Mucosa of descending colon (tissue), 3 donors: ENCODE data around the gene NKD2. TPM values are rescaled to one million over a fixed set of nuclear protein-coding genes. Genes with fewer than 3 reads are reported as not detected.
"Not testable (repeated sequence)": the region's sequence is repeated elsewhere in the genome, so short reads cannot be mapped to it uniquely, and the experiment has no call there.

Experiments used
- ATAC-seq: fragments of 200-7000 bp; cut with Tn5 transposase; one replicate; pipeline ENCODE4 v1.9.1; 2020; ENCODE audit warnings: mild to moderate bottlenecking, moderate library complexity
- DNase-seq, 3 donors: peaks; one replicate each; pipeline ENCODE4 v3.0.0-alpha.2; 2020
- H3K36me3 ChIP-seq: fragments of 200-600 bp; one replicate; pipeline ENCODE4 v1.8.0; 2021; ENCODE audit warnings: low read depth, mild to moderate bottlenecking
- H3K4me1 ChIP-seq: fragments of 200-600 bp; one replicate; pipeline ENCODE4 v1.8.0; 2021; ENCODE audit warnings: low read depth, mild to moderate bottlenecking
- H3K4me3 ChIP-seq: fragments of 200-600 bp; one replicate; pipeline ENCODE4 v1.8.0; 2021; ENCODE audit warnings: mild to moderate bottlenecking
- H3K9me3 ChIP-seq: fragments of 200-600 bp; one replicate; pipeline ENCODE4 v1.8.0; 2021; ENCODE audit warnings: mild to moderate bottlenecking
- intact Hi-C, 2 donors: fragments of 100-400 bp; cut with DNase I in 1 of 2; cut with micrococcal nuclease in 1 of 2; formaldehyde crosslinking; loops; one replicate each; pipeline versions ENCODE4 v1.11.0 to v1.11.1; 2022; cut with DNase I, micrococcal nuclease
- total RNA-seq, 3 donors: library from RNA; stranded (reverse); fragmentation: NEBNext Ultra II Directional in 2 of 3; extraction: Animal tissue kit (Norgen Biotek cat#: 25700) in 2 of 3; gene quantifications; one replicate each; pipeline versions ENCODE4 v1.2.1 to v1.2.4, GENCODE V29; 2021 to 2023
- TF ChIP-seq, protein P1 (sequence below): fragments of 200-600 bp; IDR thresholded peaks from one replicate; pipeline ENCODE4 v1.8.0; 2022; ENCODE audit warnings: antibody characterized with exemption, mild to moderate bottlenecking
- donor health status: DM: no; HTN: no; CAD: no; lungs with moderate emphysema.
- donor health status: DM: no; HTN: no; CAD: no.
- donor health status: DM: no; HTN: yes; CAD: no.

NKD2 gene
- total RNA-seq, 3 donors from 2014 or later = 0.93 to 3.7 (median 2.1) TPM

DNA sequence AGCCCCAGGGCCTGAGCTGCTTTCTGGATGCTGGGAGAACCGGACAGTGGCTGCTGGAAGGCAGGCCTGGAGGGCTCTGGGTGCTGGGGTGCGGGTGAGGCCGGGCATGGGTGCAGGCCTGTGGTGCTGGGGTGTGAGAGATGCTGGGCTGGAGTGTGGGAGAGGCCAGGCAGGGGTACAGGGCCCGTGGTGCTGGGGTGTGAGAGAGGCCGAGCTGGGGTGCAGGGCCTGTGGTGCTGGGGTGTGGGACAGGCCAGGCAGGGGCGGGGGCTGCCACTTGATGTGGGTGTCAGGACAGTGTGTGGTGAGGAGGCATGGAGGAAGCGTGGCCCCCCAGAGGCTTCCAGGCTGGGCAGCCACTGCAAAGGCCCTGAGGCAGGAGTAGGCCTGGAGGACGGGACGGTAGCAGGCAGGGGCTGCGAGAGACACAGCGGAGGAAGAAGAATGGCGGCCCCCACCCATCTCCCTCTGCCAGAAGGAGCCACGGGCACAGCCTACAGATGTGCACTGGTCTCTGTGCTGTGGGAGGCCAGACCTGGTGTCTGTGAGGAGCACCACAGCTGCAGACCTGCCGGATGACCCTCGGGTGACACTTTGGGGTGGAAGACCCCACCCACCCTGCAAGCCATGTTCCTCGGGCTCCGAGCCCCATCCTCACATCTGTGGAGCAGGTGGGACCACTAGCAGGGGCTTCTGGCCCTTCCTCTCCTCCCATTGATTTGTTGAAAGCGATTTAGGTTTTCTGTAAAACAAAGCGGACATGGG lies 9.3 kb downstream of the NKD2 start:
- no peaks in the 10 kb centered on the region for H3K4me1 ChIP-seq
- TF ChIP-seq, protein P1, sequence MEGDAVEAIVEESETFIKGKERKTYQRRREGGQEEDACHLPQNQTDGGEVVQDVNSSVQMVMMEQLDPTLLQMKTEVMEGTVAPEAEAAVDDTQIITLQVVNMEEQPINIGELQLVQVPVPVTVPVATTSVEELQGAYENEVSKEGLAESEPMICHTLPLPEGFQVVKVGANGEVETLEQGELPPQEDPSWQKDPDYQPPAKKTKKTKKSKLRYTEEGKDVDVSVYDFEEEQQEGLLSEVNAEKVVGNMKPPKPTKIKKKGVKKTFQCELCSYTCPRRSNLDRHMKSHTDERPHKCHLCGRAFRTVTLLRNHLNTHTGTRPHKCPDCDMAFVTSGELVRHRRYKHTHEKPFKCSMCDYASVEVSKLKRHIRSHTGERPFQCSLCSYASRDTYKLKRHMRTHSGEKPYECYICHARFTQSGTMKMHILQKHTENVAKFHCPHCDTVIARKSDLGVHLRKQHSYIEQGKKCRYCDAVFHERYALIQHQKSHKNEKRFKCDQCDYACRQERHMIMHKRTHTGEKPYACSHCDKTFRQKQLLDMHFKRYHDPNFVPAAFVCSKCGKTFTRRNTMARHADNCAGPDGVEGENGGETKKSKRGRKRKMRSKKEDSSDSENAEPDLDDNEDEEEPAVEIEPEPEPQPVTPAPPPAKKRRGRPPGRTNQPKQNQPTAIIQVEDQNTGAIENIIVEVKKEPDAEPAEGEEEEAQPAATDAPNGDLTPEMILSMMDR = no peak
- H3K4me3 ChIP-seq = no peak overlapping the region
- no peaks in the 10 kb centered on the region for H3K36me3 ChIP-seq
- H3K9me3 ChIP-seq = no peaks in the 10 kb centered on the region
- DNase-seq = peak in 1 of 3 donors; percentile 38
- ATAC-seq = no peak
- intact Hi-C loops = no loop called here

DNA sequence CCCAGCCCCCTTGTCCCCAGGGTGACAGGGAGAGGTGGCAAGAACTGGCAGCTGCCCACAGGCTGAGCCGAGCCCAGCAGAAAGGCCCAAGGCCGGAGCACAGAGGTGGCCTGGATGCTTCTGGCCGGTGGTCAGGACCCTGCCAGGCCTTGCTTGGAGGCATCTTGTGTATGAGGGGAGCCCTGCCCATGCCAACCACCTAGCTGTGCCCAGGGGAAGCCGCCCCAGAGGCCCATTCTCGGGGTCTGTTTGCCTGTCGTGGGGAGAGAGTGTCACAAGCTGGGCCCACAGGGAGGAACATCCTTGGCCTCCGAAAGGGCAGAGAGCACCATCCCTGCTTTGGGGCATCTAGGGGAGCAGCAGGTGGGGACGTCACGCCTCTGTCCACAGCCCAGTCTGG lies 10.0 kb downstream of the NKD2 start:
- no peaks in the 10 kb centered on the region for H3K9me3 ChIP-seq
- H3K4me1 ChIP-seq = no peaks in the 10 kb centered on the region
- DNase-seq (peak in 1 of 3 donors; percentile 31), ATAC-seq (no peak)
- TF ChIP-seq, protein P1 = no peak
- no peaks in the 10 kb centered on the region for H3K36me3 ChIP-seq
- H3K4me3 ChIP-seq = no peak overlapping the region
- intact Hi-C loops = no loop called here

DNA sequence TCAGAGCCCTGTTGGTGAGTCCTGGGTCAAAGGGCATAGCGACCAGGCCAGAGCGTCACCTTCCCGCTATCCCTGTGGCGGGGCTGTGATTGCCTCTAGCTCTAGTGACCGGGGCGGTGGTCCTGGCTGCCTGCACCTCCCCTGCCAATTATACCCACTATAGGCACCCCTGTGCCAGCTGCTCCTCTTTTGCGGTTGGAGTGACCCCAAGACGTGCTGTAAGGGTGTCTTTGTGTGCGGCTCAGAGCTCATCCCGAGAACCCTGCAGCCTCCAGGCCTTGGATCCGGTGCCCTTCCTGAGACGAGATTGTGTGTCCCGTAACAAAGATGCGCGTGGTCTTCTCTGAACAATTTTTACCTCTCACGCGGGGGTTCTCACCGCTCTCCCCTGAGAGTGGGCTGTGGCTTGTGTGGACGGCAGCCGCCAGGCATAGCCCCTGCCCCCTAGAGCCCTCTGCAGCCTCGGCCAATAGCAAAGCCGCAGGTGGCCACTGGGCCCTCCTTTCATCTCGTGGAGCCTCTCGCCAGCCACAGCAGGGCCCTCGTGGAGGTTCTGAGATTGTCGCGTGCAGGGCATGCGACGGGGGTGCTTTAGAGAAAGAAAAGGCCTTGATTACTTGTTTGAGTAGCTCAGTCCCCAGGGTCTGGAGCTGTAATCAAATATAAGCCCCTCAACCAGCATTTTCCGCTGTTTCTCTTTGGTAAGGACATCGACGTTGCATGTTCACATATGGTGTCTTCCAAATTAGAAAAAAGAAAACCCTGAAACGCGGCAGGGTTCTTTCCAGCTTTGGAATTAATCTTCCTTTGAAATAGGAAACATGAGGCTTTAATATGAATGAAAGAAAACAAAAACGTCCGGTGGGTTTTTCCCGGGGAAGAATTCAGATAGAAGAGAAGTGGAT lies 10.7 kb downstream of the NKD2 start:
- ATAC-seq = no peak
- Histone ChIP-seq H3K9me3 (no peaks in the 10 kb centered on the region), H3K36me3 (no peaks in the 10 kb centered on the region), H3K4me3 (no peak overlapping the region), H3K4me1 (no peaks in the 10 kb centered on the region)
- intact Hi-C loops = no loop called here
- TF ChIP-seq, protein P1 = no peak
- peak in 1 of 3 donors; percentile 22 for DNase-seq

DNA sequence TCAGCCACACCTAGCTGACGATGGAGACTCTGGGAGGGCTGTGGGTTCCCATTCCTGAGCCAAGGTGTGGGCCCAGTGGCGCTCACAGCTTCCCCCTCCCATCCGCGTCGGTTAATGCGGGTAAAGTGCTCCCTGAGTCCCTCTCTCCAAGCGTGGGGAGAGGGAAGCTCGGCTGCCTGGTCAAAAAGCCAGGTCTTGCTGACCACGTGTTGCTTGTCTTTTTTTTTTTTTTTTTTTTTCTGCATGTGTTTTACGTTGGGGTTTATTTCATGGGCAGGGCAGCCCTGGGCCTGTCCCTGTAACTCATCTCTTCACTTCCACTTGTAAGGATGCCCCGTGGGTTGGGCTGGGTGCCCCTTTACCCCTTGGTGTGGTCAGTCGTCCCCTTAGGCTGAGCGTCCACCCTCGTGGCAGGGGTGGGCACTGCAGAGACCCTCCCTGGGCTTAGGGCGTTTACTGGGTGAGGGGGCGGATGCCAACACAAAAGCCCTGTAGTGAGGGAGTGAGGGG lies 11.9 kb downstream of the NKD2 start:
- Histone ChIP-seq H3K36me3 (no peaks in the 10 kb centered on the region), H3K4me1 (no peaks in the 10 kb centered on the region), H3K4me3 (no peak overlapping the region), H3K9me3 (no peaks in the 10 kb centered on the region)
- intact Hi-C loops = no loop called here
- TF ChIP-seq, protein P1 = no peak
- ATAC-seq = no peak
- no peak for DNase-seq

DNA sequence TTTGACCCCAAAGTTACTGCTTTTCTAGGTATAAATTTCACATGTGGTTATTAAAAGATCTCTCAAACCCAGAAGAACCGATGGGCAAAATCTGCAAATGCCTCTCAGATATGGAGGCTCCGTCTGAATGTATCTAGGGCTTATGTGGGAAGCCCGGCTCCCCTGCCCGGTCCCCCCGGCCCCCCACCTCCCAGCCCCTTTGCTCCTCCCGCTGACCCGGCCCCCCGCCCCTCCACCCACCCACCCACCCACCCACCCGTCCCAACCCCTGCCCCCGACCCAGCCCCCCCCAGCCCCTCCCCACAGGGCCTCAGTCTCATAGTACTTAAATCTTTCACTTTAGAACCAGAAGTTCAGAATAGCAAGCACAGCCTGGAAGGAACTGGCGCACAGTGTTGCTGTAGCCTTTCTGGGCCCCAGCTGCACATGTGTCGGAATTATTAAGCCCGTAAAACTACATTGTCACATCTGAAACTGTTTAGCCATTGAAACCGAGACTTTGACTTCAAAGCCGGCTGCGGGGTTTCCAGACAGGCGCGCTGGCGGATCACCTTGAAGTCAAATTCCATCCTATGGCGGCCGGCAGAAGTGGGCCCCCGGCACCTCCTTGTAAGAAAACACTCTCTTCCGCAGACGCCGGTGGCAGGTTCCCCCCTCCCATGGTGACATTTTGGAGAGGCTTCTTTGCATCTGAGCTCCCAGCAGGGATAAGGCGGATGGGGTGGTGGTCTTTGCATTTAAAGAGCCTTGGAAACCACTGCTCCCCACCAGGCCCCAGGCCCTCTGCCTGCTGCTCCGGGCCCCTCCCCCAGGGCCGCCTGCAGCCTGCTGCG lies 12.8 kb downstream of the NKD2 start:
- H3K36me3 ChIP-seq = no peaks in the 10 kb centered on the region
- no peak overlapping the region for H3K4me3 ChIP-seq
- ATAC-seq (peak; percentile 18), DNase-seq (peak in 2 of 3 donors; percentile 17 to 41)
- TF ChIP-seq, protein P1 = no peak
- intact Hi-C loops = no loop called here
- H3K9me3 ChIP-seq = no peaks in the 10 kb centered on the region
- no peaks in the 10 kb centered on the region for H3K4me1 ChIP-seq

DNA sequence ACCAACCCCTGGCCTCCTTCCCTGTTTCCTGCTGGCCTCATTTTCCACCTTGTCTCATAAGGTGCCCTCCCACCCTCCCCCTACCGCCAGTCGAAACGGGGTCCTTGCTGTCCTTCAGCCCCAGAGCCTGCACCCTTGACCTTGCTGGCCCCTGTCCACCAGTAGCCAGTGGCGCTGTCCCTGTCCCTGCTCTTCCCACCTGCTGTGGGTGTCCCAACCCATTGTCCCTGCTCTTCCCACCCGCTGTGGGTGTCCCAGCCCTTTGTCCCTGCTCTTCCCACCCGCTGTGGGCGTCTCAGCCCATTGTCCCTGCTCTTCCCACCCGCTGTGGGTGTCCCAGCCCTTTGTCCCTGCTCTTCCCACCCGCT lies 13.4 kb downstream of the NKD2 start:
- H3K9me3 ChIP-seq, H3K36me3 ChIP-seq, ATAC-seq, DNase-seq, H3K4me3 ChIP-seq, intact Hi-C loops, H3K4me1 ChIP-seq: not testable (repeated sequence)
